GM12874 (cell line): ENCODE data around the gene MAGI2.

ENCODE experiments used
- CTCF ChIP-seq: IDR thresholded peaks from 2 replicates; pipeline ENCODE4 v1.5.1; 2011; ENCODE audit warnings: low read depth, mild to moderate bottlenecking, control low read depth, low read length, moderate library complexity; ENCODE audit not compliant: insufficient read depth

The MAGI2 gene

GRCh38 chr7:78679112-78679876 lies 774.2 kb downstream of the MAGI2 start:
- TF ChIP-seq CTCF = no peak

GRCh38 chr7:78677391-78677790 lies 776.1 kb downstream of the MAGI2 start:
- TF ChIP-seq CTCF = no peak

- TF ChIP-seq CTCF = no peak
These were observed 778.0 kb downstream of the MAGI2 start for GRCh38 chr7:78675511-78675910.

GRCh38 chr7:78673272-78673671 lies 780.2 kb downstream of the MAGI2 start:
- TF ChIP-seq CTCF = no peak

- TF ChIP-seq CTCF = no peak
These were observed 790.5 kb downstream of the MAGI2 start for GRCh38 chr7:78662939-78663338.

- TF ChIP-seq CTCF = no peak
These were observed 803.5 kb downstream of the MAGI2 start for GRCh38 chr7:78649976-78650375.

GRCh38 chr7:78649236-78649635 lies 804.2 kb downstream of the MAGI2 start:
- TF ChIP-seq CTCF = no peak
